ENCODE data around the gene CDH13. TPM values are rescaled to one million over a fixed set of nuclear protein-coding genes. Genes with fewer than 3 reads are reported as not detected.

The CDH13 gene
- polyA plus RNA-seq, 6 donors from 2014 or later = 0.04 to 0.29 (median 0.19) TPM; not detected in 1

DNA sequence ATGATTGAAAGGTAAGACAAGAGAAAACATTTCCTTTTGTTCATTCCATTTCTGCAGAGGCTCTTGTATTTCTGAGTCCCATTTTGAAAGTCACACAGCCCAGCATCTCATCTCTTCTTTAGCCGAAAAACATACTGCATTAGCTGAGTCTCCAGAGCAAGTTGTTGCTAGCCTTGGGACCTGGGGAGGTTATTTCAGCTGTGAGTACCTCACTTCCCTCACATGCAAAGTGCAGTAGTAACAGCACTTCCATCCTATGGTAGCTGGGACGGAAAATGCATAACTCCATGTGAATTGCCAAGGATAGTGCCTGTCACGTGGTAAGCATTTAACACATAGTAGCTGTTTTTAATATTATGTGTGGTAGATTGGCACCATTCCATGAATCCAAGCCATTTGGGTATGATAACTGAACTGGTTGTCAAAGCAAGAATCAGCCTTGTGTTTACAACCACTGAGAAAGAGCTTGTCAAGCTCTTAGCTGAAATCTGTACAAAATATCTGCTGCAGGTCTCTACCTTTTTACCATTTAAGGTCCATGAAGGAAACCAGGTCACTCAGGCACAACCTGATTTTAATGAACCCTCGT lies 345.7 kb downstream of the CDH13 start:
- Mint-ChIP-seq H3K27me3 (no peaks in the 10 kb centered on the region), H3K4me1 (no peaks in the 10 kb centered on the region), H3K9me3 (peaks cover 2 to 14% (median 5%) of the 10 kb centered on the region in 7 donors), H3K4me3 (no peak overlapping the region), H3K27ac (no peak overlapping the region), H3K36me3 (peaks cover 0 to 1% of the 10 kb centered on the region in 2 donors)
- ATAC-seq (ENCODE audit: low read depth in 2 of 2) (no peak), DNase-seq (no peak)

GRCh38 chr16:82979406-82980111 lies 352.8 kb downstream of the CDH13 start:
- Mint-ChIP-seq H3K4me1 (no peaks in the 10 kb centered on the region), H3K4me3 (no peak overlapping the region), H3K36me3 (peaks cover 0 to 8% of the 10 kb centered on the region in 2 donors), H3K27ac (no peak overlapping the region), H3K9me3 (peaks cover 5 to 18% (median 8%) of the 10 kb centered on the region in 7 donors), H3K27me3 (peaks cover 0 to 9% (median 0%) of the 10 kb centered on the region in 3 donors)
- DNase-seq (no peak), ATAC-seq (ENCODE audit: low read depth in 2 of 2) (no peak)

GRCh38 chr16:82980810-82981209 lies 354.0 kb downstream of the CDH13 start:
- no peaks in the 10 kb centered on the region for H3K4me1 Mint-ChIP-seq
- ATAC-seq (ENCODE audit: low read depth in 2 of 2) (no peak), DNase-seq (no peak)
- H3K4me3 Mint-ChIP-seq = no peak overlapping the region
- H3K36me3 Mint-ChIP-seq = peaks cover 0 to 8% of the 10 kb centered on the region in 2 donors
- peaks cover 0 to 12% (median 0%) of the 10 kb centered on the region in 3 donors for H3K27me3 Mint-ChIP-seq
- peaks cover 5 to 17% (median 8%) of the 10 kb centered on the region in 7 donors for H3K9me3 Mint-ChIP-seq
- no peak overlapping the region for H3K27ac Mint-ChIP-seq

GRCh38 chr16:82987767-82988166 lies 361.0 kb downstream of the CDH13 start:
- no peaks in the 10 kb centered on the region for H3K4me1 Mint-ChIP-seq
- no peak for ATAC-seq (ENCODE audit: low read depth in 2 of 2)
- H3K9me3 Mint-ChIP-seq = peaks cover 0 to 4% (median 0%) of the 10 kb centered on the region in 7 donors
- peaks cover 0 to 16% (median 0%) of the 10 kb centered on the region in 3 donors for H3K27me3 Mint-ChIP-seq
- H3K36me3 Mint-ChIP-seq = no peaks in the 10 kb centered on the region
- no peak overlapping the region for H3K4me3 Mint-ChIP-seq
- no peak for DNase-seq
- H3K27ac Mint-ChIP-seq = no peak overlapping the region

DNA sequence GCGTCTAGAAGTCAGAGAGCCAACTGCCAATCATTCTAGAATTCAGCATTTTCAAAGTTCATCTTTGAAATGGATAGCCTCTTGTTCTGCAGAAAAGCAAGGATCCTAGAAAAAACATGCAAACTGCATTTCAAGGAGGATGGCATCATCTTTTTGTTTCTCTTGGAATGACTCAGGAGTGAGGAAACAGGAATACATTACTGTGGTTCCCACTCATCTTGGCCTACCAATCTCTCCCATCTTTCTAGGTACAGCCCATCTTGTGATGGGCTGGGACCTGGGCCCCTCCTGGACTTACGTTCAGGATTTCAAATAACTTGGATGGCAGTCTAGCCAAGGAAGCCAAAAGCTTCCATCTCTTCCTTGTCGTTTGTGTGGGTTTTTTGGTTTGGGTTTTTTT lies 363.4 kb downstream of the CDH13 start:
- no peaks in the 10 kb centered on the region for H3K36me3 Mint-ChIP-seq
- DNase-seq (no peak), ATAC-seq (ENCODE audit: low read depth in 2 of 2) (no peak)
- H3K9me3 Mint-ChIP-seq = peaks cover 0 to 4% (median 0%) of the 10 kb centered on the region in 7 donors
- H3K27ac Mint-ChIP-seq = no peak overlapping the region
- H3K4me1 Mint-ChIP-seq = no peaks in the 10 kb centered on the region
- H3K27me3 Mint-ChIP-seq = peaks cover 0 to 7% (median 0%) of the 10 kb centered on the region in 3 donors
- H3K4me3 Mint-ChIP-seq = no peak overlapping the region

DNA sequence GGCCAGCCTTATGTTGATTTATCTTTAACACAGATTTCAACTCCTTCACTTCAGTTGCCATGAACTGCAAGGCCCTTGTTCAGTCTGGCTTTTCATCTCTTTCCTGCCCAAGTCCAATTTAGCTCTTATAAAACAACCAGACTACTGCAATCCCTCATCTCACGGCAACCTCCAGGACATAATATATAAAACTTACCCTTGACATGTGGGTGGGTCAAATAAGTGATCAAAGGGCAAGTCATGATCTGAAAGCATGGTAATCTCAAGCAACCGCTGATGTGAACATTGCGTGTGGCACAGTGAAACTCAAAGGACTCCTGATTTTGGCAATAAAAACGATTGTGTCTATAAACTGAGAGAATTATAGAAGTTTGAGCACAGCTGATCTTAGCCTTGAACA lies 364.6 kb downstream of the CDH13 start:
- DNase-seq (no peak), ATAC-seq (ENCODE audit: low read depth in 2 of 2) (no peak)
- Mint-ChIP-seq H3K4me3 (no peak overlapping the region), H3K4me1 (no peaks in the 10 kb centered on the region), H3K36me3 (no peaks in the 10 kb centered on the region), H3K27me3 (no peaks in the 10 kb centered on the region), H3K9me3 (peaks cover 0 to 2% (median 0%) of the 10 kb centered on the region in 7 donors), H3K27ac (no peak overlapping the region)

GRCh38 chr16:82991966-82992675 lies 365.4 kb downstream of the CDH13 start:
- Mint-ChIP-seq H3K4me1 (no peaks in the 10 kb centered on the region), H3K4me3 (no peak overlapping the region), H3K27me3 (no peaks in the 10 kb centered on the region), H3K9me3 (peaks cover 0 to 2% (median 0%) of the 10 kb centered on the region in 7 donors), H3K27ac (no peak overlapping the region), H3K36me3 (no peaks in the 10 kb centered on the region)
- DNase-seq = no peak
- no peak for ATAC-seq (ENCODE audit: low read depth in 2 of 2)

DNA sequence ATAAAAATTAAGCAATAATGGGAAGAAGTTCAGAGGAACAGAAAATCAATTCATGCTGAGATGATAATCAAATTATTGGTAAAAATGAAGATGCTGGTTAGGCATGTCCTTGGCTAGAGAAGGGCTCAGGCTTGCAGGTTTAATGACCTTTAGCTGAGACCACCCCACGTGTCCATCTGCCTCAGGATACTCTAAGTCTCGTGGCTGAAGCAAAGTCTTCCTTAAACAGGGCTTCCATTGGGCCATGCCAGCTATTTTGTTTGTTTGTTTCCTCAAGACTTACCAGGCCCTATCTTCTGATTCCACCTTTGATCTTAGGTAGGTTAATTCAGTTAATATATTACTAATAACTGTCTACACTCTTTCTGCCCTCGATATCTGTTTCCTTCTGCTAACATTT lies 366.0 kb downstream of the CDH13 start:
- H3K4me1 Mint-ChIP-seq = no peaks in the 10 kb centered on the region
- peaks cover 0 to 2% (median 0%) of the 10 kb centered on the region in 7 donors for H3K9me3 Mint-ChIP-seq
- DNase-seq (no peak), ATAC-seq (ENCODE audit: low read depth in 2 of 2) (no peak)
- no peaks in the 10 kb centered on the region for H3K27me3 Mint-ChIP-seq
- no peak overlapping the region for H3K27ac Mint-ChIP-seq
- H3K36me3 Mint-ChIP-seq = no peaks in the 10 kb centered on the region
- H3K4me3 Mint-ChIP-seq = no peak overlapping the region

GRCh38 chr16:82993415-82993814 lies 366.6 kb downstream of the CDH13 start:
- no peak overlapping the region for H3K27ac Mint-ChIP-seq
- ATAC-seq (ENCODE audit: low read depth in 2 of 2) (no peak), DNase-seq (no peak)
- H3K4me1 Mint-ChIP-seq = no peaks in the 10 kb centered on the region
- no peaks in the 10 kb centered on the region for H3K27me3 Mint-ChIP-seq
- H3K9me3 Mint-ChIP-seq = no peaks in the 10 kb centered on the region
- no peaks in the 10 kb centered on the region for H3K36me3 Mint-ChIP-seq
- H3K4me3 Mint-ChIP-seq = no peak overlapping the region

- no peak overlapping the region for H3K4me3 Mint-ChIP-seq
- DNase-seq = no peak
- H3K4me1 Mint-ChIP-seq = no peaks in the 10 kb centered on the region
- H3K27ac Mint-ChIP-seq = no peak overlapping the region
- H3K27me3 Mint-ChIP-seq = no peaks in the 10 kb centered on the region
- H3K9me3 Mint-ChIP-seq = no peaks in the 10 kb centered on the region
- no peak for ATAC-seq (ENCODE audit: low read depth in 2 of 2)
- H3K36me3 Mint-ChIP-seq = no peaks in the 10 kb centered on the region
Observed at GRCh38 chr16:82993926-82994325, 367.2 kb downstream of the CDH13 start.

DNA sequence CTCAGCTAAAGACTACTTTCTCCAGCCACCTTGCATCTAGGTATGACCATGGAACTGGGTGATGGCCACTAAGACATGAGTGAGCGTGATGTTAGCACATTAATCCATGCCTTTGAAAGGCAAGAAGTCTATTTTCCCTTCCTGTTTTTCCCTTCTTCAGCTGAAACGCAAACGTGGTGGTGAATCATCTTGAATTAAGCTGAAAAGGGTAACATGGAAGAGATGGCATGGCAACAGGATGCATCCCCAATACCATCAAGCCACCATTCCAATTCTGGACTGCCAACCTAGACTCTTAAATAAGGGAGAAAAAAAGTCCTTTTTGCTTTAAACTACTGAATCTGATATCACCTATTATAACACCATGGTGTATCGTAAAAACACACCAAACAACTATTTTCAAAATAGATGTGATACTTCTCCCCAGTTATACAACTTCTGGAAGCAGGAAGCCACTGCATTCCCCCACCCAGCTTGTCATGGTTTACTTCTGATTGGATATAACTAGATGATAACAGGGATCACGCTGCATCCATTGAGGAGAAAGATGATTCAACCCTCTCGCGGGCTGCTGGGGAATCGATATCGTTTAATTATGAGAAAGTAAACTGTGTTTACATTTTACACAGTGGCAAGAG lies 368.6 kb downstream of the CDH13 start:
- no peak overlapping the region for H3K27ac Mint-ChIP-seq
- H3K9me3 Mint-ChIP-seq = no peaks in the 10 kb centered on the region
- no peak for DNase-seq
- H3K27me3 Mint-ChIP-seq = no peaks in the 10 kb centered on the region
- no peak overlapping the region for H3K4me3 Mint-ChIP-seq
- H3K36me3 Mint-ChIP-seq = no peaks in the 10 kb centered on the region
- H3K4me1 Mint-ChIP-seq = no peaks in the 10 kb centered on the region
- ATAC-seq (ENCODE audit: low read depth in 2 of 2) = no peak

GRCh38 chr16:82995924-82996441 lies 369.2 kb downstream of the CDH13 start:
- Mint-ChIP-seq H3K4me3 (no peak overlapping the region), H3K4me1 (no peaks in the 10 kb centered on the region), H3K27me3 (no peaks in the 10 kb centered on the region), H3K27ac (no peak overlapping the region), H3K36me3 (no peaks in the 10 kb centered on the region), H3K9me3 (peaks cover 0 to 2% (median 0%) of the 10 kb centered on the region in 7 donors)
- ATAC-seq (ENCODE audit: low read depth in 2 of 2) (no peak), DNase-seq (no peak)

DNA sequence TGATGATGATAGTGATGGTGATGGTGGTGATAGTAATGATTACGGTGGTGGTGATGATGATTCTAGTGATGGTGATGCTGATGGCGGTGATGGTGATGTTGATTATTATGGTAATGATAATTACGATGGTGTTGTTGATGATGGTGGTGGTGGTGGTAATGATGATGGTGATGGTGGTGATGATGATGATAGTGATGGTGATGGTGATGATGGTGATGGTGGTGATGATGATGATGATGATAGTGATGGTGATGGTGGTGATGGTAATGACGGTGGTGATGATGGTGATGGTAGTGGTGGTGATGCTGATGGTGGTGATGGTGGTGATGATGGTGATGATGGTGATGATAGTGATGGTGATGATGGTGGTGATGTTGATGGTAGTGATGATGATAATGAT lies 370.0 kb downstream of the CDH13 start:
- peaks cover 0 to 2% (median 0%) of the 10 kb centered on the region in 7 donors for H3K9me3 Mint-ChIP-seq
- no peaks in the 10 kb centered on the region for H3K27me3 Mint-ChIP-seq
- no peak overlapping the region for H3K4me3 Mint-ChIP-seq

More for the DNA sequence above, 370.0 kb downstream of the CDH13 start:
- Mint-ChIP-seq H3K36me3 (no peaks in the 10 kb centered on the region), H3K27ac (no peak overlapping the region), H3K4me1 (no peaks in the 10 kb centered on the region)
- DNase-seq (no peak), ATAC-seq (ENCODE audit: low read depth in 2 of 2) (no peak)

Measured in naive B cell (primary cell).